ENCODE results near the gene PIBF1.
"Not testable (repeated sequence)": the region's sequence is repeated elsewhere in the genome, so short reads cannot be mapped to it uniquely, and the experiment has no call there.

PIBF1 gene

DNA sequence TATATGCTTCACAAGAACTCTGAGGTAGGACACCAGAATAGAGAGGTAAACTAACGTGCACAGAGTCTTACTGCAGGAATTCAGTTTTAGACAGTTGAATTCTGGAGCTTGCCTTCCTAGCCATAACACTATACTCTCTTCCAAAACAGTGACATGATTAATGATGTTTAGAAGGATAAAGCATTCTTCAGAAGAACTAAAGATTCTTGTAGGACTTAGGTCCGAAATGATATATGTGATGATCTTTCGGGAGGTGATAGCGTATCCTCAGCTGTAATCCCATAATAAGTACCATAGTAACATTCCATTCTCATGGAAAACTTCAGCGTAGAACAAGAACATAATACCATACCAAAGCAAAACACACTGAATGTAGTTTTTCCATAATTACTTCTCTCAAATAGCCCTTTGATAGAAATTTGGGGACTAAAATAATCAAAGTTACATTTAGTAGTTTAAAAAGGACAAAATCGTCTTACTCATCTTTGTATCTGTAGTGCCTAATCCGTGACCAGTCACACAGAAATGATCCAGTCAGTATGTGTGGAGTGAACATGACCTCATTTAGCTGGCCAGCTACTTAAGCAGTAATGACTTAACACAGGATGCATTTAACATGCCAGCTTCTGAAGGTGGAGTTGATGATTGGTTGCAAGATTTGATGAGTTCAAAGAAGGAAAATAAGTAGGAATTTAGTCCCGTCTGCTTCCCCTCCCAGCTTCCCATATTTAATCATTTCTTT, 38.4 kb downstream of the PIBF1 start:
- DNase-seq: no peak

DNA sequence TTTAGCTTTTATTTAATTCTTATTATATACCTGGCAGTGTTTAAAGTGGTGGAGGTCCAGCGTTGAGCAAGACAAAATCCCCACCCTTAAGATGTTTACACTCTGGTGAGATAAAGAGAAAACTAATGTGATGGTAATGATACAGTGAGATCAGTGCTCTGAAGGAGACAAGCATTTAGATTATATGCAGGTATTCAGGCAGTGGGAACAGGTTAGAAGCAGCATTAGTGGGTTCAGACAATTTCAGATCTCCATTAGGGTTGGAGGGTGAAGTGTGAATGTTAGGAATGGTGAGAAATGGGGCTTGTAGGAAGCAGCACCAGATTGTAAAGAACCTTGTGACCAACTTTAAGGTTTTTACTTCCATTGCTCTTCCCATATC, 39.0 kb downstream of the PIBF1 start:
- DNase-seq: no peak

DNA sequence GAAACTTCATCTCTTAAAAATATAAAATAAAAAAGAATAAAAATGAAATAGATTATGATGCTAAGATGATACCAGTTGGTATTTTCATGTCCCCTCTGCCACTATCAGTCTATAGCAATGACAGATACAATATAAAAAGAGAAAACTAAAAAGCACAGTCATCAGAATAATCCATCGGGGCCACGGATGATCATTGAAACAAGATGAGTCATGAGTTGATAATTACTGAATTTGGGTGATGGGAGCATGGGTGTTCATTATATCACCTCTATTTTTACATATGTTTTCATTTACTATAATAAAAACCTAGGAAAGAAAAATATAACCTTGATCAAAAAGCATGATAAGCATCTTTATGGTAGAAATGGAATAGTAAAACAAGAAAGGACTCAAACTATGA, 41.1 kb downstream of the PIBF1 start:
- no peak for DNase-seq

DNA sequence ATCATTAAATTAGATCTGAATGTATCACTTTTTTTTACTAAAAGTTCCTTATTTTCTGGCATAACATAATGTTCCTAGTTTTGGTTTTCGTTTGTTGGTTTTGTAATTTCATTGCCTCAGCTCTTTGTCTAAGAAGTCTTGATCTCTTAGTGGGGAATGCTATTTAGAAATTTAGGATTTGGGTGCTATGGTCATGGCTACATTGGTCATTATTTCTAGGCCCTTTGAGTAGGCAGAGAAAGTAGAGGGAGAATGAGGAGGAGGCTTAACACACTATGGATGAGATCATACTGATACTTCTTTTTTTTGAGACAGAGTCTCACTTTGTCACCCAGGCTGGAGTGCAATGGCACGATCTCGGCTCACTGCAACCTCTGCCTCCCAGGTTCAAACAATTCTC, 41.8 kb downstream of the PIBF1 start:
- DNase-seq: no peak

DNA sequence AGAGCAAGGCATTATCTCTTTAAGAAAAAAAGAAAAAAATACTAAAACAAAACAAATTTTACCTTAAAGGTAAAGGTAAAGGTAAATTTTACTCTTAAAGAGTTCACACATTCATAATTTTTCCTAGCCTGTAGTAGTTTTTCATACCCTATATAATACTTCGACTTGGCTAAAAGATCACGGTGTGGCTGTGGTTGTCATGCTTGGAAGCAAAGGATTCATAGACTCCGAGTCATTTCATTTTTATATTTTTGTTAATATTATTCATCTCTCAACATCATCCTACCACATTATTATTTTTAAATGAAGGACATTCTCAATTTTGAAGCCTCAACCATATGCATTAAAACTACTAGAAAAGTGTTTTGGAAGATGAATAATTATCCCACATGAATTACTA, 52.7 kb downstream of the PIBF1 start:
- no peak for DNase-seq

DNA sequence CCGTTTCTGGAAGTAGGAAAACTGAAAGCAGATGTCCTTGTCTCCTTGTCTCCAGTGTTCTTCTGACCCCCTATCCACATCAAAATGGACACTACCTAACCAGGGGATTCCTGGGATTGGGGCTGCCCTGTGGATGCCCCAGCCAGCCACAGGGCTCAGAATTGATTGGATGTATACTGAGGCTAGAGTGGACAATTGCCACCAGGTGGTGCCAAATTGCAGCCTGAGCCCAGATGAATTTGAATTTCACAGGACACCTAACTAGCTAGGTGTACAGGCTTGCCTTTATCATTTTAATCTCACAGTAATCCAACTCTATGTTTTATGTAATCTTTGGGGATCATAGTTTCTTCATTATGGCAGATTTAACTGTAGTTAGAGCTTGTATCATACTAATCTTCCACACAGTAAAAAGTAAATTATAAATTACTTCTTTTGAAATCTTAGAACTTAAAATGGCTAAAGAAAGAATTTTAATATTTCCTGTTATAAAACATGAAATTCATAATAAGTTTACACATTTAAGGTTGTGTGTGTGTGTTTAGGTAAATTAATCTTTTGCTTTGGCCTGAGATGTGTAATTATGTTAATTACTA, 58.0 kb downstream of the PIBF1 start:
- DNase-seq: peak; percentile 10

DNA sequence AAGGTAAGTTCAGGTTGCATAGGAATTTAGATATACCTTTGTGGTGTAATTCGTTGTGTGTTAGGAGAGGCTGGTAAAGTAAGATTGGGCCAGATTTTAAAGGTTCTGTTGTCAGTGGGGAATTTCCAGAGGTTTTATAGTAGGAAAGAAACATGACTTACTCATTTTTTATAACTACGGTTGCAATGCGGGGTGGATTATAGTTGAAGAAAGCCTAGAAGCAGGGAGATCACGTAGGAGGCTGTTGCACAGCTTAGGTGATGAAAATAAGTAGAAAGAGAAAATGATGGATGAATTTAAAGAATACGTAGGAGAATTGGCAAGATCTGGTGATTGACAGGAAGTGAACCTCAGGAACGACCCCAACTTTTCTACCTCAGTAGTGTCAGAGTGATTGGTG, 61.1 kb downstream of the PIBF1 start:
- DNase-seq: no peak

DNA sequence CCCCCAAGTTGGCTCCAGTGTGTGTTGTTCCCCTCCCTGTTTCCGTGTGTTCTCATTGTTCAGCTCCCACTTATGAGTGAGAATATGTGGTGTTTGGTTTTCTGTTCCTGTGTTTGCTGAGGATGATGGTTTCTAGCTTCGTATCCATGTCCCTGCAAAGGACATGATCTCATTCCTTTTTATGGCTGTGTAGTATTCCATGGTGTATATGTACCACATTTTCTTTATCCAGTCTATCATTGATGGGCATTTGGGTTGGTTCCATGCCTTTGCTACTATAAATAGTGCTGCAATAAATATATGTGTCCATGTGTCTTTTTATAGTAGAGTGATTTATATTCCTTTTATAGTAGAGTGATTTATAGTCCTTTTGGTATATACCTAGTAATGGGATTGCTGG, 63.2 kb downstream of the PIBF1 start:
- not testable (repeated sequence) for DNase-seq

DNA sequence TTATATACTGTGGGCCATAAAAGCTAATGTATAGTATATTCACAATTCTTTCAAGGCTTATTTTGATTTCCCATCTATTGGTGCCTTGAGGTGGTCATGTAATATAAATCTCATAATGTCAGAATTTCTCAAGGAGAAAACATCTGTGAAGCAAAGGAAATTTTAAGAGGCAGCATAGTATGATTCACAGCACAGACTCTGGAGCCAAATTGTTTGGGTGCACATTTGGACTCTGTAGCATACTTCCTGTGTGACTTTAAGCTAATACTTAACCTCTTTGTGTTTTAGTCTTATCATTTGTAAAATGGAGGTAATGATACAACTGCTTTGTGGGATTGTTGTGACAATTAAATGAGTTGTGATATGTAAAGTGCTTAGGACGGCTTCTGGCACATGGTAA, 67.6 kb downstream of the PIBF1 start:
- DNase-seq: no peak

DNA sequence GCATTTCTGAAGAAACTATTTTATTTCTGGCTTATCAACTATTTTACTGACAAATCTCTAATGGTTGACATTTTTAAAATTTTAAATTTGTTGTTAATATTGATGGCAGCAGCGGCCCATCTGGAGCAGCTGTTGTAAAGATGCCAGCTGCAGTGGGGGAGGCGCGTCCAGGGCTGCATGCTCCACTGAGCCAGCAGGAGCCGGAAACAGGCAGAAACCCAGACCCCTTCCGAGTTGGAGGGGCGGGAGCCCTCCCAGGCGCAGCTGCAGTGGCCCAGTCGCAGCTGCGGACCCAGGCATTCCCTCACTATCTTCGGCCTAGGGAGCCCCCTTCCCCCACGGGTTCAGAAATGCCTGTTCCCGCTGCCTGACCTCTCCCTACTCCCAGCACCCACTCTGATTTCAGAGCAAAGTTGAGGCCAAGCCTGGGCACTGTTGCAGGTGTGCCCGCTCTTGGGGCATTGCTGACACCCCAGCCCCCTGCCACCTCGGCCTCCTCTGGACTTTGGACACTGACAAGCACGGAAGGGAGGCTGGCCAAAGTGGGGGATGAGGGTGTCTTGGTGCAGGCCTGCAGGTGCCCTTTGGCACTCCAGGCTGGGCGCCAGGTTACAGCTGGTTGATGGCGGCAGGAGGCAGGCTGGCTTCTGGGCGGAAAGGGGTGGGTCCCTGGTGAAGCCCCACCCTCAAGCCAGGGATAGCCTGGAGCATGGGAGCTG, 69.2 kb downstream of the PIBF1 start:
- peak; percentile 19 for DNase-seq

DNA sequence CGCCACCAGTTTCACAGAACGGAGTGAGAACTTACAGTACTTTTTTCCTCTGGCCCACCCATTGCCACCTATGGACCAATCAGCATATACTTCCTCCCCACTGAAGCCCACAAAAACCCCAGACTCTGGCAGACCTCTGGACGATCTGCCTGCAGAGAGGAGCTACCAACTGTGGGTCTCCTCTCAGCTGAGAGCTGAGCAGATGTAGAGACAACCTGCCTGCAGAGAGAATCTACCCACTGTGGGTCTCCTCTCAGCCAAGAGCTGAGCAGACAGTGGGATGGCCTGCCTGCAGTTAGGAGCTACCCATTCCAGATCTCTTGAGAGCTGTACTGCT, 69.7 kb downstream of the PIBF1 start:
- no peak for DNase-seq

DNA sequence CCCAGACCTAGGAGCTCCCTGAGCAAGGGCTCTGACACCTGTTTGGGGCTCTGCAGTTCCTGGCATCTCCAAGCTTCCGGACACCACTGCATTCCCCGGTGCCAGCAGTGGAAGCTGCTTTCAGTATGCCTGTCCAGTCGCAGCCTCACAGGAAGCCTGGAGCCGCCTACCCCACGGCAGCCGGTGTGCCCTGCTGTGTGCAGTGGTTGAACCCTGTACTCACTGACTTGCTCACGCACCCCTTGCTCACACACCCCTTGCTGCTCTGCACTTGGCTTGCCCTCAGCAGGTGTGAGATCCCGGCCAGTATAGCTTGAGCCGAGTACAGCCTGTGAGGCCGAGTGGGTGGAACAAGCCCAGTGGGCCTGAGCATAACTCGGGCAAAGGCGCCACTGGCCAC, 70.3 kb downstream of the PIBF1 start:
- DNase-seq: no peak

DNA sequence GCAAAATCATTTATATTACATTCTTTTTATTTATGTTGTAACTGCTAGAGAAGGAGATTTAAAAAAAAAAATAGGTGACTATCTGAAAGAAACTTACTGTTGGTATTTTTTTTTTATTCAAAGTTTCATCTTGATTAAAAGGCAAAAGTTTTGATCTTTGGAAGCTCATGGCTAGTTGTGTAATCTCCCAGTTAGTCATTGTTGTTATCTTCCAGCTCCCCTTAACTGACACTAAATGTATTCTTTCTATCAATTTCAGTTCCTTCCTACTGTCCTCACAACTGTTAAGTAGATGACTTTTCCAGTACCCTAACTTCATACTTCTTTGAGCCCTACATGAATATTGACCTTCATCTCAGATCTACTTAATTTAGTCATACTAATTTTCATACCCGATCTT, 71.1 kb downstream of the PIBF1 start:
- no peak for DNase-seq

DNA sequence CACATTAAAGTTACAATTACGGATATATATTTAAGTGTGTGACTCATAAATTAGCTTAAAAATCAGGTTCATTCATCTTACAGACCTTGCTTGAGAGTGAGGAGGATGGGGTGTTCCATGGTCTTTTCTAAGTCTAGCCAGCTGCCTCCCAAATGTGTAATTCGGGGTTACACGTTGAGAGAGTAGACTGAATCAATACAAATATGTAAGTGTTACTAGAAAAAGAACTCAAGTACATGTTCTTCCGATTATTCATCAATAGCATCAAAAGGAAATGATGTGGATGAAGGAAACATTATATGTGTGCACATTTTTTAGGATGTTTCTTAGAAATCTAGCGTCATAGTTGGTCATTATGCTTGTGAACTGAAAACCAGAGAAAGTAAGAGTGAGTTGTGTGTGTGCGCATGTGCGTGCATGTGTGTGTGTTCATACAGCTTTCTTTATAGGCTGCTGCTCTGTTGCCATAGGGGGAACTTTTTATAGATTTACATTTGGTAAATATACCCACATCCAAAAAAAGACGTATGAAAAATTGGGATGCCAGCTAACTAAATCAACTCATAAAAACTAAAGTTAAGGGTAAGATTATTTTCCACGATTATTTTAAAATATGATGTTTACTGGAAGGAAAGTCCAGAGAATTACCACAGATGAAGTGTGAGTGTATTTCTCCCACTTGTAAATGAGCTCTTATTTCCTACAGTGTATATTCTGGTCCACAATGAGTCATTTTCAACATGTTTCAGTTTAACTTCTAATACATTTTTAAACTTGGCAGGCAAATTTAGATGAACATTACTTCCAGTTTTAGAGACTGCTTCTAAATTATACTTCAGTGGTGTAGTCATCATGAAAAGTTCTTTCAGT, 82.4 kb downstream of the PIBF1 start:
- DNase-seq: no peak

DNA sequence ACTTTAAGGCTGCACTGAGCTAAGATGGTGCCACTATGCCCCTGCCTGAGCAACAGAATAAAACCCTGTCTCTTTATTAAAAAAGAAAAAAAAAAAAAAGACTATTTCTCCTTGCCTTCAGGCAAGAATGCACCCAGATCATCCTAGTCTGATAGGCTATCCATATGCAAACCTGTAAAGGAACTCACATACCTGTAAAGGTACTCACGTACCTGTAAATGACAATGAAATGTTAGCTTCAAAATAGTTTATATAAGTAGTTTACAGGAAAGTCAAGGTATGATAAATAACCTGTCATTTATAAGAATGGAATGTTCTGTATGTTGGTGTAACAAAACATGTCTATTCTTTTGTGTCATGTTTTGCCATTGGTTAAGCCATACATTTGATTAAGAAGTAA, 86.3 kb downstream of the PIBF1 start:
- no peak for DNase-seq

DNA sequence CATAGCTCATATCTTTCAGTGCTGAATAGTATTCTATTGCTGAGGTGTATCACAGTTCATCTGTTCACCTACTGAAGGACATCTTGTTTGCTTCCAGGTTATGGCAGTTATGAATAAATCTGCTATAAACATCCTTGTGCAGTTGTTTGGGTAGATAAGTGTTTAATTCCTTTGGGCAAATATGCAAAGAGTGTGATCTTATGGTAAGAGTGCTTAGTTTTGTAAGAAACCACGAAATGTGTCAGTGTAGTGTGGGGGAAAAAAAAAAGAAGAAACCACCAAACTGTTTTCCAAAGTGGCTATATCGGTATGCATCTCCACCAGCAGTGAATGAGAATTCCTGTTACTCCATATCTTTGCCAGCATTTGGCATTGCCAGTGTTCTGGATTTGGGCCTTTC, 93.3 kb downstream of the PIBF1 start:
- DNase-seq: no peak

DNA sequence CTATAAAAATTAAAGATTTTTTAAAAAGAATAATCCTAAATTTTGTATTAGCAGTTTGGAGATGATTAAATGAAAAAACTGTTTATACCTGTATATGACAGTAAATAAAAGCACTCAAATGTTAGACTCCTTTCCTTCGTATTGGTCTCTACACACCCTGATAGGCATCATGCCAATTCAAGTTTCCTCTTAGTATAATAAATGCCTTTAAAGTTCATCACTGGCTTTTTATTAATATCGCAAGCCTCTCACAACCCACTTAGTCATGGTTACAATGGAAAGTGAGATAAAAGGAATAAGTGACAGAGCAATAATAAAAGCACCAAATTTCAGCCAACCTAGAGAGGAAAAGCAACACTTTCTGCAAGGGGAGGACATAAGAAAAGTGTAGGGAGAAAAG, 102.2 kb downstream of the PIBF1 start:
- no peak for DNase-seq

DNA sequence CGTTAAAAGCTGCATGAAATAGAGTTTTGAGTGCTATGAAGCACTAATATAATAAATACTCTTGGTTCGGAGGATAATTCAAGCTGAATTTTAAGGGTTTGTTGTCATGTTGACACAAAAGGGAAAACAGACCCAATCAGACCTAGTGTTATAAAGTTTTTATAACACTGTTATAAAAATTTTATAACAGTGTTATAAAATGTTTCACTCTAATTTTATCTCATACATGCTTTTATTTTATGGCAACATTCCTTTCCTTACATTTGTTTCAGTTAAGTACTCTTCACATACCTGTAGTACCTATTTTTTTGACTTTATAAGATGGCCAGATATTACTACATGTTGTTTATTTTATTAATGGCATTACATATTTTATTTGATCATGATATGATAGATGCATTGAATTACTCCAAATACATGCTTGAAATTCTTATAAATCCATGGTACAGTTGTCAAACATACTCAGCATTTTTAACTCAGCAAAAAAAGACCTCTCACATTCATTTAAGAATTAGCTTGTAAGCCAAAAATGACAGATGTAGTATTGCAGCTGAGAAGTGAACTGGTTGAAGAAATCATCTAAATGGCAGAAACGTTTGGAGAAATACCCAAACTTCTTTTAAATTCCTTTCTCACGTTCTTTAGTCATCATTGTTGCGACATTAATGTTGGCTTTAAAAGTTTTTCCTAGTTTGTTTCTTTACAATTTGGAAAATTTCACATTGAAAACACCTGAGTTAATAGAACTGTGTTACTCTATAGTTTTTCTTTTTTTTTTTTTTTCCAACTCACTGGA, 104.5 kb downstream of the PIBF1 start:
- no peak for DNase-seq

DNA sequence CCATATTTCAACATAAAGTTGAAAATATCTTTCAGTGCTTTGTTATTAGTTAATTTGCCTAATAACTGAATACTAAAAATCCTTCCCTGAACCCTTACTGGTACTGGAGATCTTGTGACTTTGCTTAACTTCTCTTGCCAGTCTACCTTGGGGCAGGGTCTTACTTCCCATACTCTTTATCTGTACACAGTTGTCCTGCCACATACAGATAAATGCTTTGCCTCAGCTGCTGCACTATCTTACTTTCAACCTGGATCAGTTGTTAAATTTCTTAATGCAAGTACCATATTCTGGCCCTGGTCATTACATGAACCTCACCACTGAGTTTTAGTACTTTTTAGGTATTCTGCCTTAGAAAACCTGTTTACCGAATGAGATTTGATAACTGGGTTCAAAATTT, 107.6 kb downstream of the PIBF1 start:
- DNase-seq: no peak

DNA sequence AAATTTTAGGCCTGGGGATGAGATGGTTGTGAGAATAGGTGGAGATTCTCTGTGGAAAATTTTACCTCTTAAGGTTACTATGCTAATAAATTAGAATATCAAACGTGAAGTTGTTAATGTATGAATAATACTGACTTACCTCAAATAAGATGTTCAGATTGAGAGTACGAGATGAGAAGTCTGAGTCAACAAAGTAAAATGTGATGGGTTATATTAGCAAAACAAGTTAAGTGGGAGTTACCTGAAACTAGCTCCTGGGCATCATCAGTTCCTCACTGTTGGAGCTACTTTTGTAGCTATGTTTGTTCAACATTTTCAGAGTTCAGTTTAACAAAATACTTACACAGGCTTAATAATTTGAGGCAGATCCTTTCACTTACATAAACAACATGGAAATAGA, 108.6 kb downstream of the PIBF1 start:
- no peak for DNase-seq

DNA sequence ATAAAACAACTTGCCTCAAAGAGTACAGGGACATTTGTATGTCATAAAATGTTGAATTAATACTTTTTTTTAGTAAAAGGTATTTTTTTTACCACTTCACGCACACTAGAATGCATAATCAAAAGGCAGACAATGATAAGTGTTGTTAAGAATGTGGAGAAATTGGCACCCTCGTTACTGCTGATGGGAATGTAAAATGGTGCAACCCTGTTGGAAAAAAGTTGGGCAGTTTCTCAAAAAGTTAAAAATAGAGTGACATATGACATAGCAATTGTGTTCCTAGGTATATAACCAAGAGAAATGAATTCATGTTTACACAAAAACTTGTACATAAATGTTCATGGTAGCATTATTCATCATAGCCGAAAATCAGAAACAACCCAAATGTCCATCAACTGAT, 109.5 kb downstream of the PIBF1 start:
- no peak for DNase-seq

DNA sequence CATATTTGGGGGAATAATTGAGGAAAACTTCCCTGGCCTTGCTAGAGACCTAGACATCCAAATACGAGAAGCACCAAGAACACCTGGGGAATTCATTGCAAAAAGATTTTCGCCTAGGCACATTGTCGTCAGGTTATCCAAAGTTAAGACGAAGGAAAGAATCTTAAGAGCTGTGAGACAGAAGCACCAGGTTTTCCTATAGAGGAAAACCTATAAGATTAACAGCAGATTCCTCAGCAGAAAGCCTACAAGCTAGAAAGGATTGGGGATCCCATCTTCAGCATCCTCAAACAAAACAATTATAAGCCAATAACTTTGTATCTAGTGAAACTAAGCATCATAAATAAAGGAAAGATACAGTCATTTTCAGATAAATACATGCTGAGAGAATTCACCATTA, 114.9 kb downstream of the PIBF1 start:
- no peak for DNase-seq

Data from right kidney (tissue), 1 donor.